Neural progenitor cell (in vitro differentiated cells): ENCODE data around the gene GPHN. TPM values are rescaled to one million over a fixed set of nuclear protein-coding genes. Genes with fewer than 3 reads are reported as not detected.

Source experiments
- DNase-seq: peaks from one replicate; pipeline ENCODE4 v3.0.0-alpha.2; 2016; ENCODE audit warnings: low spot score
- H2AFZ ChIP-seq: fragments of 200-600 bp; sonication (generic); replicated peaks from 2 replicates; pipeline ENCODE4 v1.6.1; 2016; ENCODE audit warnings: antibody characterized with exemption
- H3F3A ChIP-seq: fragments of 200-600 bp; sonication (generic); 2 replicates; pipeline ENCODE4 v1.6.1; 2016; ENCODE audit warnings: antibody characterized with exemption, low read depth
- H3K27ac ChIP-seq: fragments of 200-600 bp; sonication (generic); 2 replicates; pipeline ENCODE4 v1.5.1; 2016; ENCODE audit warnings: mild to moderate bottlenecking
- H3K27me3 ChIP-seq: fragments of 200-600 bp; sonication (generic); 2 replicates; pipeline ENCODE4 v1.6.1; 2016; ENCODE audit warnings: mild to moderate bottlenecking, moderate library complexity
- H3K36me3 ChIP-seq: fragments of 200-600 bp; sonication (generic); 2 replicates; pipeline ENCODE4 v1.5.1; 2016
- H3K4me1 ChIP-seq: fragments of 200-600 bp; sonication (generic); 2 replicates; pipeline ENCODE4 v1.6.1; 2016; ENCODE audit warnings: mixed run types
- H3K4me2 ChIP-seq: fragments of 200-600 bp; sonication (generic); 2 replicates; pipeline ENCODE4 v1.6.1; 2016
- H3K4me3 ChIP-seq: fragments of 200-600 bp; sonication (generic); 2 replicates; pipeline ENCODE4 v1.5.1; 2016
- H3K79me2 ChIP-seq: fragments of 200-600 bp; sonication (generic); 2 replicates; pipeline ENCODE4 v1.6.1; 2016; ENCODE audit warnings: low read depth
- H3K9ac ChIP-seq: fragments of 200-600 bp; sonication (generic); 2 replicates; pipeline ENCODE4 v1.6.1; 2016
- H3K9me3 ChIP-seq: fragments of 200-600 bp; sonication (generic); 2 replicates; pipeline ENCODE4 v1.5.1; 2016; ENCODE audit warnings: low read depth
- H4K20me1 ChIP-seq: fragments of 200-600 bp; sonication (generic); 2 replicates; pipeline ENCODE4 v1.6.1; 2016; ENCODE audit warnings: low read depth
- H3K27ac Mint-ChIP-seq: 3 replicates; pipeline ENCODE4 v1.8.0; 2021; ENCODE audit warnings: mixed read lengths
- H3K27me3 Mint-ChIP-seq: 2 replicates; pipeline ENCODE4 v1.8.0; 2022; ENCODE audit warnings: low read depth, mild to moderate bottlenecking, inconsistent platforms, moderate library complexity, mixed read lengths; ENCODE audit not compliant: insufficient read depth
- H3K36me3 Mint-ChIP-seq: 3 replicates; pipeline ENCODE4 v1.8.0; 2021; ENCODE audit warnings: mixed read lengths
- H3K4me1 Mint-ChIP-seq: 3 replicates; pipeline ENCODE4 v1.8.0; 2021; ENCODE audit warnings: mixed read lengths
- H3K4me3 Mint-ChIP-seq: 3 replicates; pipeline ENCODE4 v1.8.0; 2021; ENCODE audit warnings: mild to moderate bottlenecking, moderate library complexity, mixed read lengths
- H3K9me3 Mint-ChIP-seq: 3 replicates; pipeline ENCODE4 v1.8.0; 2020; ENCODE audit warnings: mixed read lengths
- CTCF ChIP-seq: fragments of 200-600 bp; sonication (generic); IDR thresholded peaks from 2 replicates; pipeline ENCODE4 v1.5.1; 2017; ENCODE audit warnings: antibody characterized with exemption, mild to moderate bottlenecking
- EZH2 ChIP-seq: fragments of 200-600 bp; sonication (generic); IDR thresholded peaks from 2 replicates; pipeline ENCODE4 v1.6.1; 2017; ENCODE audit warnings: antibody characterized with exemption, mild to moderate bottlenecking, moderate library complexity
- EZH2phosphoT487 ChIP-seq: fragments of 200-600 bp; sonication (generic); IDR thresholded peaks from 2 replicates; pipeline ENCODE4 v1.6.1; 2017; ENCODE audit warnings: antibody characterized with exemption
- total RNA-seq: library from RNA; depleted of rRNA; stranded (reverse); fragments of >200 nt; gene quantifications from 2 replicates; pipeline ENCODE4 v1.2.3, GENCODE V29; 2015; ENCODE audit warnings: low replicate concordance

The GPHN gene
- total RNA-seq, 1 donor from 2014 or later: 42.9 TPM

- Histone ChIP-seq H4K20me1 (no peaks in the 10 kb centered on the region), H3K36me3 (no peaks in the 10 kb centered on the region), H3K27me3 (no peaks in the 10 kb centered on the region), H3K4me1 (no peaks in the 10 kb centered on the region), H3K4me3 (no peak overlapping the region), H3K79me2 (no peaks in the 10 kb centered on the region), H3F3A (no peaks in the 10 kb centered on the region), H3K4me2 (no peak overlapping the region), H3K27ac (no peak overlapping the region), H3K9me3 (no peaks in the 10 kb centered on the region), H2AFZ (no peak overlapping the region), H3K9ac (no peak overlapping the region)
- H3K9me3 Mint-ChIP-seq: no peaks in the 10 kb centered on the region
- H3K27ac Mint-ChIP-seq: no peak overlapping the region
- TF ChIP-seq EZH2phosphoT487 (no peak), CTCF (no peak), EZH2 (no peak)
- no peak overlapping the region for H3K4me3 Mint-ChIP-seq
- no peaks in the 10 kb centered on the region for H3K36me3 Mint-ChIP-seq
- no peaks in the 10 kb centered on the region for H3K27me3 Mint-ChIP-seq
- H3K4me1 Mint-ChIP-seq: no peaks in the 10 kb centered on the region
- no peak for DNase-seq
Observed at GRCh38 chr14:66974397-66975025, 466.6 kb downstream of the GPHN start.

GRCh38 chr14:66975251-66975650 is 467.3 kb downstream of the GPHN start:
- Histone ChIP-seq H3K9me3 (no peaks in the 10 kb centered on the region), H3K4me2 (no peak overlapping the region), H3F3A (no peaks in the 10 kb centered on the region), H3K4me1 (no peaks in the 10 kb centered on the region), H3K36me3 (no peaks in the 10 kb centered on the region), H2AFZ (no peak overlapping the region), H3K9ac (no peak overlapping the region), H3K79me2 (no peaks in the 10 kb centered on the region), H3K27me3 (no peaks in the 10 kb centered on the region), H4K20me1 (no peaks in the 10 kb centered on the region), H3K4me3 (no peak overlapping the region), H3K27ac (no peak overlapping the region)
- Mint-ChIP-seq H3K4me1 (no peaks in the 10 kb centered on the region), H3K36me3 (no peaks in the 10 kb centered on the region), H3K27ac (no peak overlapping the region), H3K9me3 (no peaks in the 10 kb centered on the region), H3K4me3 (no peak overlapping the region), H3K27me3 (no peaks in the 10 kb centered on the region)
- TF ChIP-seq EZH2 (no peak), EZH2phosphoT487 (no peak), CTCF (no peak)
- no peak for DNase-seq

GRCh38 chr14:66979101-66979974 is 471.4 kb downstream of the GPHN start:
- Histone ChIP-seq H2AFZ (no peak overlapping the region), H4K20me1 (no peaks in the 10 kb centered on the region), H3K27ac (no peak overlapping the region), H3K9ac (no peak overlapping the region), H3K27me3 (no peaks in the 10 kb centered on the region), H3K4me2 (no peak overlapping the region), H3K4me1 (no peaks in the 10 kb centered on the region), H3K4me3 (no peak overlapping the region), H3K36me3 (no peaks in the 10 kb centered on the region), H3K79me2 (no peaks in the 10 kb centered on the region), H3K9me3 (no peaks in the 10 kb centered on the region), H3F3A (no peaks in the 10 kb centered on the region)
- H3K27ac Mint-ChIP-seq: no peak overlapping the region
- H3K27me3 Mint-ChIP-seq: no peaks in the 10 kb centered on the region
- H3K9me3 Mint-ChIP-seq: no peaks in the 10 kb centered on the region
- TF ChIP-seq CTCF (no peak), EZH2 (no peak), EZH2phosphoT487 (no peak)
- no peaks in the 10 kb centered on the region for H3K4me1 Mint-ChIP-seq
- no peak for DNase-seq
- no peaks in the 10 kb centered on the region for H3K36me3 Mint-ChIP-seq
- no peak overlapping the region for H3K4me3 Mint-ChIP-seq
